Natural killer cell (primary cell): Measurements from ENCODE around the gene ZNF749. TPM values are rescaled to one million over a fixed set of nuclear protein-coding genes. Genes with fewer than 3 reads are reported as not detected.
A peak's percentile ranks its signal among the peaks of the same experiment; 100 is the strongest.
"Not testable (repeated sequence)": the region's sequence is repeated elsewhere in the genome, so short reads cannot be mapped to it uniquely, and the experiment has no call there.

Experiments
- ATAC-seq, 3 donors: fragments of 150-1000 bp in 2 of 3; fragments of 200-7000 bp in 1 of 3; cut with Tn5 transposase; 1 replicate in 1 of 3; 2 replicates in 2 of 3; pipeline ENCODE4 v1.10.0; 2021; ENCODE audit warnings: mild to moderate bottlenecking in 2 of 3, moderate library complexity in 2 of 3
- DNase-seq, 2 donors: peaks; one replicate each; pipeline versions ENCODE4 v3.0.0 to v3.0.0-alpha.2; 2013 to 2021; ENCODE audit warnings: mixed read lengths in 1 of 2
- H3K27ac ChIP-seq: one replicate; pipeline ENCODE4 v1.5.1; 2013; ENCODE audit warnings: mild to moderate bottlenecking, low read length
- H3K27me3 ChIP-seq: one replicate; pipeline ENCODE4 v1.6.1; 2013; ENCODE audit warnings: low read length; ENCODE audit not compliant: control insufficient read depth, insufficient read depth
- H3K36me3 ChIP-seq: one replicate; pipeline ENCODE4 v1.6.1; 2013; ENCODE audit warnings: low read length; ENCODE audit not compliant: control insufficient read depth, insufficient read depth
- H3K4me1 ChIP-seq: one replicate; pipeline ENCODE4 v1.6.1; 2013; ENCODE audit warnings: low read length; ENCODE audit not compliant: control insufficient read depth, insufficient read depth
- H3K4me3 ChIP-seq: one replicate; pipeline ENCODE4 v1.5.1; 2013; ENCODE audit warnings: low read length
- H3K9me3 ChIP-seq: one replicate; pipeline ENCODE4 v1.6.1; 2013; ENCODE audit warnings: low read length; ENCODE audit not compliant: control insufficient read depth, insufficient read depth
- H3K27ac Mint-ChIP-seq, 2 donors: one replicate each; pipeline ENCODE4 v1.8.0; 2022; ENCODE audit warnings: mild to moderate bottlenecking in 2 of 2, mixed read lengths in 2 of 2, moderate library complexity in 1 of 2
- H3K27me3 Mint-ChIP-seq, 2 donors: one replicate each; pipeline ENCODE4 v1.8.0; 2022; ENCODE audit warnings: low read depth in 2 of 2, mixed read lengths in 2 of 2
- H3K36me3 Mint-ChIP-seq: one replicate; pipeline ENCODE4 v1.8.0; 2022; ENCODE audit warnings: mixed read lengths
- H3K4me1 Mint-ChIP-seq, 2 donors: one replicate each; pipeline ENCODE4 v1.8.0; 2022; ENCODE audit warnings: mixed read lengths in 2 of 2
- H3K4me3 Mint-ChIP-seq: one replicate; pipeline ENCODE4 v1.8.0; 2022; ENCODE audit warnings: mild to moderate bottlenecking, moderate library complexity, mixed read lengths
- H3K9me3 Mint-ChIP-seq, 2 donors: one replicate each; pipeline ENCODE4 v1.8.0; 2022; ENCODE audit warnings: mixed read lengths in 2 of 2
- WGBS: methylation state at CpG from one replicate; pipeline ENCODE4 v1.1.7; 2013; ENCODE audit warnings: missing lambda C conversion rate; ENCODE audit not compliant: insufficient coverage; 5-methylcytosine and 5-hydroxymethylcytosine counted together
- intact Hi-C: fragments of 100-400 bp; cut with micrococcal nuclease; formaldehyde crosslinking; loops from one replicate; pipeline ENCODE4 v1.14.2; 2022
- total RNA-seq, 4 donors: library from RNA; stranded (reverse); fragments of 120-200 nt in 1 of 4; gene quantifications; one replicate each; pipeline versions ENCODE4 v1.2.3 to v1.2.4, GENCODE V29; 2013 to 2022
- TF ChIP-seq, protein P1 (sequence below): fragments of 200-600 bp; IDR thresholded peaks from one replicate; pipeline ENCODE4 v1.8.0; 2022; ENCODE audit warnings: antibody characterized with exemption

Gene ZNF749
- total RNA-seq, 3 donors from 2014 or later (not counting 1 experiment from before 2014, with no cell fraction given) = 7.0 to 9.8 (median 7.8) TPM

DNA sequence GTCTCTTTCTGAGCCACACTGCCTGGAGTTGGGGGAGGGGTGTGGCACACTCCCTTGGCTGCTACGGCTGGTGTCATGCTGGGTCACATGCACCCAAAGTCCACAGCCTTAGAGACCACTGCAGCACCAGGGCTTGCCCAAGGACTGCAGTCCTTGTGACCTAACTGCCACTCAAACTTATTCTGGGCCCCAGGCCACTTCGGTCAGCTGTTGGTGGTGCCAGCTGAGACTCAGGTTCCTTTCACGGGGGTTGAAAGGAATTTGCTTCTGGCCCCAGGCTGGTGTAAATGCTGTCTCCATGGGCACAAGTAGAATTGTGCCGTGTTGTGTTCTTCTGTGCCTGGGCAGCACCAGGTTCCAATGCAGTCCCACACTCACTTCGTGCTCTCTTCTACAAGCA, 31.4 kb downstream of the ZNF749 start:
- H3K27ac ChIP-seq = no peak overlapping the region
- no peaks in the 10 kb centered on the region for H3K27me3 Mint-ChIP-seq
- H3K27me3 ChIP-seq = no peaks in the 10 kb centered on the region
- H3K36me3 Mint-ChIP-seq = peaks cover 67% of the 10 kb centered on the region
- no peaks in the 10 kb centered on the region for H3K4me1 ChIP-seq
- H3K4me3 Mint-ChIP-seq = no peak overlapping the region
- peaks cover 25% of the 10 kb centered on the region for H3K9me3 ChIP-seq
- TF ChIP-seq, protein P1, sequence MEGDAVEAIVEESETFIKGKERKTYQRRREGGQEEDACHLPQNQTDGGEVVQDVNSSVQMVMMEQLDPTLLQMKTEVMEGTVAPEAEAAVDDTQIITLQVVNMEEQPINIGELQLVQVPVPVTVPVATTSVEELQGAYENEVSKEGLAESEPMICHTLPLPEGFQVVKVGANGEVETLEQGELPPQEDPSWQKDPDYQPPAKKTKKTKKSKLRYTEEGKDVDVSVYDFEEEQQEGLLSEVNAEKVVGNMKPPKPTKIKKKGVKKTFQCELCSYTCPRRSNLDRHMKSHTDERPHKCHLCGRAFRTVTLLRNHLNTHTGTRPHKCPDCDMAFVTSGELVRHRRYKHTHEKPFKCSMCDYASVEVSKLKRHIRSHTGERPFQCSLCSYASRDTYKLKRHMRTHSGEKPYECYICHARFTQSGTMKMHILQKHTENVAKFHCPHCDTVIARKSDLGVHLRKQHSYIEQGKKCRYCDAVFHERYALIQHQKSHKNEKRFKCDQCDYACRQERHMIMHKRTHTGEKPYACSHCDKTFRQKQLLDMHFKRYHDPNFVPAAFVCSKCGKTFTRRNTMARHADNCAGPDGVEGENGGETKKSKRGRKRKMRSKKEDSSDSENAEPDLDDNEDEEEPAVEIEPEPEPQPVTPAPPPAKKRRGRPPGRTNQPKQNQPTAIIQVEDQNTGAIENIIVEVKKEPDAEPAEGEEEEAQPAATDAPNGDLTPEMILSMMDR = no peak
- peaks cover 20 to 26% of the 10 kb centered on the region in 2 donors for H3K9me3 Mint-ChIP-seq
- H3K27ac Mint-ChIP-seq = no peak overlapping the region
- H3K4me1 Mint-ChIP-seq = no peaks in the 10 kb centered on the region
- intact Hi-C loops = no loop called here
- 98% methylated on average over 5 of the region's 5 CpGs for WGBS
- no peak overlapping the region for H3K4me3 ChIP-seq
- no peak for DNase-seq
- no peak for ATAC-seq
- H3K36me3 ChIP-seq = no peaks in the 10 kb centered on the region

DNA sequence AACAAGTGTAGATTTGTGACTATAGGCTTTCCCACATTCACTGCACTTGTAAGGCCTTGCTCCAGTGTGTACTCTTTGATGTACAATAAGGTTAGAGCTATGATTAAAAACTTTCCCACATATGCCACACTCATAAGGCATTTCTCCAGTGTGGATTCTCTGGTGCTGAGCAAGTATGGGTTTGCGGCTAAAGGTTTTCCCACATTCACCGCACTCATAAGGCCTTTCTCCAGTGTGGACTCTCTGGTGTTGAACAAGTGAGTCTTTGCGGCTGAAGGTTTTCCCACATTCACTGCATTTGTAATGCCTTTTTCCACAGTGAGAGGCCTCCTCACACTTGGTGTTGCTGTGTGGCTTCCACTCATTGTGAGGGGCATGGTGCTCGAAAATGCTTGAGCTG, 38.5 kb downstream of the ZNF749 start:
- TF ChIP-seq, protein P1 = no peak
- peaks cover 52% of the 10 kb centered on the region for H3K9me3 ChIP-seq

DNA sequence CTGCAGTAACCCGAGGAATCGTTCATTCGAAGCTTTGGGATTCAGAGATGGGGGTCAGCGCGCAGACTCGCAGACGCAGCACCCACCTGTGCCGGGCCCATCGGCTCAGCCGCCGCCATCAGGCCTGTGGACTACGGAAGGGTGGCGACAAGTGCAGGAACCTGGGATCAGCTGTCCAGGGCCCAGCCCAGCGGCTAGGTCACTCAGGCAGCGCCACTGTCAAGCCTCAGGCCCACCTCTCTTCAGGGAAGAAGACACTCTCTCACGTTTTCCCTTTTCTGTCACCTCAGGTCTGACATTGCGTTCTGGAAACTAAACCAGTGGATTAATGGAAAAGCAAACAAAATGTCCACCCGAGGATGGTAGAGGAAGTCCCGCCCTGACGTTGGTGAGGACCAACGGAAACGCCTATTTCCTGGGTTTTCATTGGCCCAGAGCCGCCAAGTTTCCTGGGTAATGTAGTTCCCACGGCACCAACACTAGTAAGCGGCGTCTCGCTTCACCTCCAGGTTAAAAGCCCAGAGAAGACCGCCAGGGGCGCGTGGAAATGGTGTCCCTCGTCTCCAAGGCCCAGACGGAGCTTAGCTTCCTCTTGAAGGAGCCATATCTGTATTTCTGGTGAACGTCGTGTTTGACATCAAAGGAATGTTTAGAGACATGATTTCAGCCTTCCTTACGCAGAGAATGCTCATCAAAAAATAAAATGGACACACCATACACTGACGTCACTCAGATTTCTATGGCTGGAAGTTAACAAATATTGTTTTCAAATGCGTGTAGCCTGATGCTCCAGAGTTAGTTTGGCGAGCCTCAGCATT, 42.3 kb downstream of the ZNF749 start, which contains the start of gene ZNF772:
Gene ZNF772 (minus strand): TSS at position 376 of the 818 bp plus-strand sequence. CDS start 257 bp downstream, at position 119.
- peaks cover 47% of the 10 kb centered on the region for H3K9me3 ChIP-seq
- H3K36me3 ChIP-seq = peaks cover 7% of the 10 kb centered on the region
- Mint-ChIP-seq H3K27me3 (peaks cover 8 to 14% of the 10 kb centered on the region in 2 donors), H3K36me3 (peaks cover 66% of the 10 kb centered on the region), H3K4me3 (peak within 1 kb of the TSS; percentile 96), H3K27ac (peak within 1 kb of the TSS; percentile 94 to 97), H3K4me1 (peaks cover 18 to 24% of the 10 kb centered on the region in 2 donors), H3K9me3 (peaks cover 13 to 27% of the 10 kb centered on the region in 2 donors)
- peak; percentile 97 to 100 (median 100) for ATAC-seq
- no peaks in the 10 kb centered on the region for H3K27me3 ChIP-seq
- peaks cover 15% of the 10 kb centered on the region for H3K4me1 ChIP-seq
- TF ChIP-seq, protein P1 = peak; percentile 50
- peak; percentile 77 to 95 for DNase-seq
- 13% methylated on average over 38 of the region's 38 CpGs for WGBS
- peak within 1 kb of the TSS; percentile 63 for H3K4me3 ChIP-seq
- peak within 1 kb of the TSS; percentile 75 for H3K27ac ChIP-seq
- intact Hi-C loops = loop anchor here (1.0 to 10.0 kb wide), 4 partner anchors 10 to 677 kb away; partner anchors contain the start of genes ZNF329, ZNF416, ZNF419 and ZNF549

More for the DNA sequence above, 38.5 kb downstream of the ZNF749 start:
- no peak overlapping the region for H3K4me3 ChIP-seq
- H3K36me3 ChIP-seq = peaks cover 7% of the 10 kb centered on the region
- intact Hi-C loops = loop anchor here (10.0 kb wide), 1 partner anchor 681 kb away; the partner anchor contains the start of gene ZNF329
- Mint-ChIP-seq H3K9me3 (peaks cover 20 to 36% of the 10 kb centered on the region in 2 donors), H3K4me3 (no peak overlapping the region), H3K4me1 (peaks cover 18 to 24% of the 10 kb centered on the region in 2 donors), H3K27ac (no peak overlapping the region), H3K36me3 (peaks cover 94% of the 10 kb centered on the region), H3K27me3 (no peaks in the 10 kb centered on the region)
- ATAC-seq (no peak), DNase-seq (no peak)
- H3K27me3 ChIP-seq = no peaks in the 10 kb centered on the region
- no peak overlapping the region for H3K27ac ChIP-seq
- H3K4me1 ChIP-seq = peaks cover 15% of the 10 kb centered on the region
- 99% methylated on average over 4 of the region's 4 CpGs for WGBS

DNA sequence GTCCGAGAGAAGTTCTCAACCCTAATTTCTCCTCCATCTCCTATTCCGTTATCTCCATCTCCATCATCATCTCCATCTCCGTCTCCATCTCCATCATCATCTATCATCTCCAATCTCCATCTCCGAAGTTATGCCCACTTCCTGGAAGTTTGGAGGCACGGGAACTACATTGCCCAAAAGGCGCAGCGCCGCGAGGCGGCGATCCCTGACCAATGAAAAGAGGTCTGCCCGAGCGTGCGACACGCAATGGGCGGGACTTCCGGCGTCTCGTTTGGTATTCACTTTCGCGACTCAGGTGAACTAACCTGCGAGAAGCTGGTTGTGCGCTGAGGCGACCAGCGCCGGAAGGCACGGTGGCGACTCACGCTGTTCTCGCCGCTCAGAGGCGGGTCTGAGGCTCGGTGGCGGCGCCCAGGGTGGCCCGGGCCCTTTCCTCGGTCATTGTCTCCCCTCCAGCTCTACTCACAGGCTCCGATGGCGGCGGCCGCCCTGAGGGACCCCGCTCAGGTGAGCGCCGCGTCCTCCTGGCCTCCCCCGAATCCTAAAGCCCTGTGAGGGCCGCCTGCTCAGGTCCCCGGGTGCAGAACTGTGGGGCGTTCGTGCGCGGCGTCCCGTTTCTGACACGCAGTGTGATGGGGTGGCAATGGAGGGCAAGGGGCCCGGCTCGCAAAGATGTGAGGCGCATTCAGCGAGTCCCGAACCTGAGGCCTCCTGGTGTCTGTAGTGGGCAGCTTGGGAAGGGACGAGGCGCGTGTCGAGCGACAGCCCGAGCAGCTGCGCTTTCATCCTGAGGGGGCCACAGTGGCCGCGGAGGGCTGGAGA, 52.6 kb downstream of the ZNF749 start, which contains the start of gene ZNF419:
Gene ZNF419 (plus strand): TSS at position 274 of the 822 bp plus-strand sequence. CDS start 201 bp downstream, at position 475.
- Histone ChIP-seq H3K9me3 (peaks cover 11% of the 10 kb centered on the region), H3K4me3 (peak within 1 kb of the TSS; percentile 79), H3K27ac (peak within 1 kb of the TSS; percentile 69), H3K36me3 (peaks cover 15% of the 10 kb centered on the region), H3K4me1 (peaks cover 11% of the 10 kb centered on the region)
- H3K27me3 Mint-ChIP-seq = peaks cover 10 to 11% of the 10 kb centered on the region in 2 donors
- H3K4me3 Mint-ChIP-seq = peak within 1 kb of the TSS; percentile 92
- H3K27ac Mint-ChIP-seq = peak within 1 kb of the TSS; percentile 73 to 84
- H3K9me3 Mint-ChIP-seq = peaks cover 13 to 14% of the 10 kb centered on the region in 2 donors
- H3K4me1 Mint-ChIP-seq = peaks cover 15 to 17% of the 10 kb centered on the region in 2 donors
- peaks cover 42% of the 10 kb centered on the region for H3K36me3 Mint-ChIP-seq
- DNase-seq (peak; percentile 87 to 96), ATAC-seq (peak; percentile 91 to 97 (median 96))
- 2% methylated on average over 48 of the region's 69 CpGs for WGBS
- H3K27me3 ChIP-seq = not testable (repeated sequence)
- intact Hi-C loops = loop anchor here (1.0 to 5.0 kb wide), 5 partner anchors 10 to 145 kb away; partner anchors contain the start of genes ZNF211, ZNF416, ZNF549 and ZNF772

- peaks cover 10 to 11% of the 10 kb centered on the region in 2 donors for H3K27me3 Mint-ChIP-seq
- Histone ChIP-seq H3K36me3 (peaks cover 19% of the 10 kb centered on the region), H3K4me1 (peaks cover 11% of the 10 kb centered on the region), H3K9me3 (peaks cover 15% of the 10 kb centered on the region)
- H3K9me3 Mint-ChIP-seq = peaks cover 13 to 14% of the 10 kb centered on the region in 2 donors
- not testable (repeated sequence) for DNase-seq, H3K27me3 ChIP-seq, H3K27ac ChIP-seq, ATAC-seq, H3K4me3 ChIP-seq
- WGBS = no CpG with 5 or more reads among the region's 1 CpG
- peaks cover 15 to 17% of the 10 kb centered on the region in 2 donors for H3K4me1 Mint-ChIP-seq
- peak overlapping the region; percentile 92 for H3K4me3 Mint-ChIP-seq
- peaks cover 48% of the 10 kb centered on the region for H3K36me3 Mint-ChIP-seq
- H3K27ac Mint-ChIP-seq = peak overlapping the region; percentile 73 to 84
- intact Hi-C loops = loop anchor here (5.0 kb wide), 1 partner anchor 144 kb away; the partner anchor contains the start of gene ZNF211
Observed at GRCh38 chr19:57488299-57488644, 53.1 kb downstream of the ZNF749 start.
